ENCODE measurements around the gene UBE2F.

DNA sequence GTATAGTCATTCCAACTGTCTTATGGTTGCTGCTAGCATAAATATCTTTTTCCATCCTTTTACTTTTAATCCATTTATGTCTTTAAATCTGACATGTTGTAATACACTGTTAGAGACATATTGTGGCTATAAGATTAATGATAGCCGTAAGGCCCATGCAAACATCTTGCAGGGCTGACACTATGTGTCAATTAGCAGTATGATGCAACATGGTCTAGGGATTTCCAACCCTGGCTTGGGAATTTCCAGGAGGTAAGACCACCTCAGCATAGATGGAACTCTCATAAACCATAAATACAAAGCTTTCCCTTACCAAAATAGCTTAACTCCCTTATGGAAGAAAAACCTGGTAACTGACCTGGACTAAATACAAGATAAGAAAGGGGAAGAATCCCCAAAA is 110.5 kb downstream of the UBE2F start:
- TF ChIP-seq, protein P1, sequence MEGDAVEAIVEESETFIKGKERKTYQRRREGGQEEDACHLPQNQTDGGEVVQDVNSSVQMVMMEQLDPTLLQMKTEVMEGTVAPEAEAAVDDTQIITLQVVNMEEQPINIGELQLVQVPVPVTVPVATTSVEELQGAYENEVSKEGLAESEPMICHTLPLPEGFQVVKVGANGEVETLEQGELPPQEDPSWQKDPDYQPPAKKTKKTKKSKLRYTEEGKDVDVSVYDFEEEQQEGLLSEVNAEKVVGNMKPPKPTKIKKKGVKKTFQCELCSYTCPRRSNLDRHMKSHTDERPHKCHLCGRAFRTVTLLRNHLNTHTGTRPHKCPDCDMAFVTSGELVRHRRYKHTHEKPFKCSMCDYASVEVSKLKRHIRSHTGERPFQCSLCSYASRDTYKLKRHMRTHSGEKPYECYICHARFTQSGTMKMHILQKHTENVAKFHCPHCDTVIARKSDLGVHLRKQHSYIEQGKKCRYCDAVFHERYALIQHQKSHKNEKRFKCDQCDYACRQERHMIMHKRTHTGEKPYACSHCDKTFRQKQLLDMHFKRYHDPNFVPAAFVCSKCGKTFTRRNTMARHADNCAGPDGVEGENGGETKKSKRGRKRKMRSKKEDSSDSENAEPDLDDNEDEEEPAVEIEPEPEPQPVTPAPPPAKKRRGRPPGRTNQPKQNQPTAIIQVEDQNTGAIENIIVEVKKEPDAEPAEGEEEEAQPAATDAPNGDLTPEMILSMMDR (conservative IDR thresholded peaks at IDR 0.05; ENCODE audit: low read length), result no peak
- no peak for TF ChIP-seq EZH2phosphoT487 (IDR thresholded peaks at IDR 0.05; ENCODE audit: borderline replicate concordance, low read depth, low read length)
